Left colon (tissue), 2 donors: ENCODE measurements around the gene TRIM45. TPM values are rescaled to one million over a fixed set of nuclear protein-coding genes. Genes with fewer than 3 reads are reported as not detected.
"Not testable (repeated sequence)": the region's sequence is repeated elsewhere in the genome, so short reads cannot be mapped to it uniquely, and the experiment has no call there.

Experiments used
- ATAC-seq: fragments of 200-7000 bp; cut with Tn5 transposase; one replicate; pipeline ENCODE4 v1.9.1; 2020; ENCODE audit warnings: mild to moderate bottlenecking, moderate library complexity
- DNase-seq, 2 donors: peaks; one replicate each; pipeline ENCODE4 v3.0.0-alpha.2; 2020
- intact Hi-C, 2 donors: fragments of 100-400 bp; cut with DNase I in 1 of 2; cut with micrococcal nuclease in 1 of 2; formaldehyde crosslinking; loops; one replicate each; pipeline versions ENCODE4 v1.11.2 to v1.14.0; 2022; cut with DNase I, micrococcal nuclease
- total RNA-seq, 2 donors: library from RNA; stranded (reverse); fragmentation: NEBNext Ultra II Directional; extraction: Animal tissue kit (Norgen Biotek cat#: 25700); gene quantifications; one replicate each; pipeline ENCODE4 v1.2.1, GENCODE V29; 2021
- donor health status: DM: no; HTN: no; CAD: no.
- donor health status: DM: yes; HTN: yes; CAD: no.

Gene TRIM45
- total RNA-seq, 2 donors from 2014 or later = 1.3 to 1.6 TPM

DNA sequence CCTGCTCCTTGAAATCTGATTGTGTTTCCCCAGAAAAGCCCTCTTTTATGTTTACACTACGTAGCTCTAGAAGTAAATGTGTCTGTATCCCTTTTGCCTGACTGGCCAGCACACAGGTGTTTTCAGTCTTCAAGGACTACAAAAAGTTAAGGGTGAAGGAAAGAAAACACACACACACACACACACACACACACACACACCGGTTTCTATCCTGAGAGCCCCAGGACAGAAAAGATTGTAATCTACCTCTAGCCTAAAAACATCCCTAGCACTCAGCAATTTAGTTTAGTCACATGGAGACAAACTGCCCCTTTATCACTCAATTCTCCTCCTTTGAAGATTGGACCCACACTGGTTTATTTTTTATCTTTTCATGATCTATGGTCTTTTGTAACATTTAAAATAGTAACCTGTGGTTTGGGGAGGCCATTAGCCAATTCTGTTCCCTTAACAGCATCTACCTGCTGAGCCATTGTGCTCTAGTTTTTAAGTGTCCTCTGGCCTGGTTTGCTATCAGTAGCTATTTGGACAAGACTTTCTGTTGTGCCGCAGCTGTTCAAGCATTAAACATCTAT lies 15.8 kb upstream of the TRIM45 start:
- intact Hi-C loops = no loop called here
- ATAC-seq = no peak
- no peak for DNase-seq

DNA sequence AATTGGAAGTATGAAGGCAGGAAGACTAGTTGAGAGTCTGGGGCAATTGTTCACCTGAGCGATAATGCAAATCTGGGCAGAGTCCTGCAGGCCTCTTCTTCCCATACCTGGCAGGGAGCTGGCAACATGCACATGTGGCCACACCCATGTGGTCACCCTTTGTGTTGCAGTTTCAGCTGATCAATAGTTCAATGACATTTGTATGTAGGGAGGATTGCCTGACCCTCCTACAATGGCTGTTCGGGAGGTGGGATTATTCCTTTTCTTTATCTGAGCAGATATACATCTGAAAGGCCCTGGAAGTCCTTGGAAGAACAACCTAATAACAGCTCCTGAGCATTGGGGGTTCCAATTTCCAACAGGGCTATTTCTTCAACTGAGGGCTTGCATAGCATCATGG lies 15.2 kb upstream of the TRIM45 start:
- DNase-seq (no peak), ATAC-seq (no peak)
- intact Hi-C loops = no loop called here

DNA sequence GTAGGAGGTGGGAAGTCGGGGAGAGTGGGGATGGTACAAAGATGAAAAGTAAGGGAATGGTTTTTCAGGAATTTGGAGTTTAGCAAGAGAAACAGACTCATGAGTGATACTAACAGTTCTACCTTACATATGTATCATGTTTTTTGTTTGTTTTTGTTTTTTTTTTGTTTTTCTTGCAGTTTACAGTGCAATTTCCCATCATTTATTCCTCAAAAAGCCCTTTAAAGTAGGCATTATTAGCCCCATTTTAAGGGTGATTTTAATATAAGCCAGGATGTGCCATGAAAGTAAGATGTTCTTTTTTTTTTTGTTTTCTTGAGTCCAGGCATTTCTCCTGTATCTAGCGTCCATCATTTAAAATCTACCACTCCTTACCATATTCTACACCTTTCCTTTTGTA lies 13.8 kb upstream of the TRIM45 start:
- DNase-seq = no peak
- ATAC-seq = no peak
- intact Hi-C loops = no loop called here

- ATAC-seq (no peak), DNase-seq (no peak)
- intact Hi-C loops = no loop called here
Observed at GRCh38 chr1:117130526-117130925, 9.0 kb upstream of the TRIM45 start.

GRCh38 chr1:117128323-117129079 lies 7.0 kb upstream of the TRIM45 start:
- intact Hi-C loops = loop anchor here in 1 of 2 donors (2.0 kb wide), 1 partner anchor 62 kb away; no protein-coding TSS in a partner anchor
- ATAC-seq = no peak
- DNase-seq = no peak

DNA sequence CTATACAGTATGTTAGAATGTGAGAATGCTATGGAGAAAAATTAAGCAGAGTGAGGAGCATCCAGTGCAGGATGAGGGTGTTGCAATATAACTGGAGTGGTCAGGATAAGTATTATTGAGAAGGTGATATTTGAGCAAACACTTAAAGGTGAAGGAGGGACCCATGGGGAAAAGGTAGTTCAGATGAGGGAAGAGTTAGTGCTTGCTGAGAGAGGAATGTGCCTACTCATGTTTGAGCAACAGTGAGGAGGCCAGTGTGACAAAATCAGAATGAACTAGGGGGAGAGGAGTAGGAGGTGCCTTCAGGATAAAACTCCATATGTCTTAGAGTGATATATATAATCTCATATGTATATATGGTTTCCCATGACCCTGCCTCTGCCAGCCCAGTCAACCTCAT lies 6.2 kb upstream of the TRIM45 start:
- no peak for DNase-seq
- no peak for ATAC-seq
- intact Hi-C loops = loop anchor here in 1 of 2 donors (2.0 kb wide), 1 partner anchor 61 kb away; no protein-coding TSS in a partner anchor

DNA sequence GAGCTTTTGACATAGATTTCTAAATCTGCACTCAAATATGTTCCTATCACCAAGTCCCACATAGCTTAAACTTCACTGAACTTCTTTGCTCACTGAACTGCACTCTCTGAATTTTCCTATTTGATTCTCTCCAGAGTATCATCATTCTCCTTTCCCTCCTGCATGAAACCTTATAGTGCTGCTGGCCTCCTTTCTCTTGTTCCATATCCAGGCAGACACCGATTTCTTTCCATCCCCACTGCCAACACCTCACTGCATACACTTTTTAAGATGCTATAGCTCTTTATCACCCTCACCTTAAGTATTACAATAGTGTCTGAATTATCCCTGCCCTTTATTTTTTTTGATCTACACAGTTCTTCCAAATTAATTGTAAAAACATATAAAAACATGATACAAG lies 3.1 kb upstream of the TRIM45 start:
- ATAC-seq = no peak
- intact Hi-C loops = no loop called here
- no peak for DNase-seq

- DNase-seq (no peak), ATAC-seq (no peak)
- intact Hi-C loops = no loop called here
Observed at GRCh38 chr1:117123274-117123673, 1.7 kb upstream of the TRIM45 start.

DNA sequence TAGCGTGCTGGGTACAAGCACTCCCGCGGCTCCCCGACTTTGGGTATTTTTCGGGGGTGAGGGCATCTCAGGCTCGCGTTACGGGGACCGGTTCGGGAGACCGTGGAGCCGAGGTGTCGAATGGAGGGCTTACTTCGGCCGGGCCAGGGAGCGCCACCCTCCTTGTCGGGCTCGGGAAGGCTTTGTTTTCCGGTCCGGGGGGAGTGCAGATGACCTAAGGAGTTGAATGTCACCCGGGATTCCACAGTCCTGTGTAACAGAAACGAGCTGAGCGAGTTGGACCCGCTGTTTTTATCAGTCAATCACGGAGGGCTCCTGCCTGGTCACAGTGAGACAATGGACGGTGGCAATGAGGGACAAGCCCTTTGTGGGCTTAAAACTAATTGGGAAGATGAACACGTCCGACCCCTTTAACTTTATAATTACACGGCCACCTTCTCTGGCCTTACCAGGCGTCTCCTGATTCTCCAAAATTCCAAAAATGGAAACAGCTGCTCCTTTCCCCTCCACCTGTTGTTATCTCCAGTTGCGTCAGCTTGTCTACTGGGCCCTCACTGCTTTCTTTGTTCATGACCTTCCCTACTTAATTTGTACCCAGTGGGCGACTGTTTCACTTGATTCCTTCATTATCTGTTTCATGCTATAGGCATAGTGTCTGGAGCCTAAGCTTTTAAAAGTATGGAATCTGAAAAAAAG lies 929 bp upstream of the TRIM45 start:
- ATAC-seq (no peak), DNase-seq (no peak)
- intact Hi-C loops = no loop called here

DNA sequence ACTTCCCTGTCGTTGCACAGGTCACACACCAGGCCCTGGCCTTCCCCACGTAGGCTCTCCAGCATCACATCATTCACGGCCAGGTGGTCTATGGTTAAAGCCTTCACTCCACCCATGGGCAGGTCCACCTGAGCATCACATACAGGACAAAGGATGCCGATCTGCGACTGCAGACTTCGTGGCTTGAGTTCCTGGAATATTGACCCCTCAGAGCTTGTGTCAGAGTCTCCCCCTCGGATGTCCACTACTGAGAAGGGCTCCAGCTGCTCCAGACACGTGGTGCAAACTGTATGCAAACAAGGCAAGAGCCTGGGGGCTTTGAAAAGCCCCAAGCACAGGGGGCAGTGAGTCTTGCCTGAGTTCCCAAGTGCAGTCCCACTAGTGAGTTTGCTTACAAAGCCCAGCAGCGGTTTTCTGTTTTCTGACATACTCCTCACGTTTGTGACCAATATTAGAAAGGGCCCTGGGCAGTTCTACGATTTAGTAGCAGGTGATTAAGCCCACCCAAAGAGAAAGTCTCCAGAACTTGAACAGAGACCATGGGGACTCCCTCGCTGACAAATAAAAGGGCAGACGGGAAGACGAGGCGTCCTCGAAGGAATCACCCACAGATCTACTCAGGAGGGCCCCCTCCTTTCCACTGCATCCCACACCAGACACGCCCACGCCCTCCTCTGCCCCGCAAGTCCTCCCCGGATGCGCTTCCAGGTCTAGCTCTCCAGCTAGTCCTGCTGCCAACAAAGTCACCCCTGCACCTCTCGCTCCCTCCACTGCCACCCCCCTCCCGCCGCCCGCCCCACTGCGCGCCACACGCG lies 568 bp downstream of the TRIM45 start:
- ATAC-seq (peak; percentile 51), DNase-seq (peak in 1 of 2 donors; percentile 6)
- intact Hi-C loops = no loop called here

GRCh38 chr1:117119144-117119543 lies 2.4 kb downstream of the TRIM45 start:
- intact Hi-C loops, DNase-seq, ATAC-seq: not testable (repeated sequence)

DNA sequence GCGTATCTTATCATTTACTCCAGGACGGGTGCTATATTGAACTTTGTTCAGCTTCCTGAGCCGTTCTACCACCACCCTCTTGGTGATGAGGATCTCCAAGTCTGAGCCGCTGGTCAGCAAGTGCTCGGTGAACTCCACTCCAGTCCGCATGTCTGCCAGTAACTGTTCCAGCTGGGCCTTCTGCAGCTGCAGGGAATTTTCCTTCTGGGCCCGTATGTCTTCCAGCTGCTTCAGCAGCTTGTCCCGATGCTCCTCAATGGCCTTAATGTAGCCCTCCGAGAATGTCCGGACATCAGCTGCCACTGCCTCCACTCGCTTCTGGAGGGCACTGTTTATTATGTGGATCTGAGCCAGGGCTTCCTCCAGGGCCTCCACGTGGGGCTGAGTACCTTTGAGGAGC lies 3.4 kb downstream of the TRIM45 start:
- DNase-seq (no peak), ATAC-seq (no peak)
- intact Hi-C loops = no loop called here

GRCh38 chr1:117117697-117118096 lies 3.9 kb downstream of the TRIM45 start:
- ATAC-seq = no peak

DNA sequence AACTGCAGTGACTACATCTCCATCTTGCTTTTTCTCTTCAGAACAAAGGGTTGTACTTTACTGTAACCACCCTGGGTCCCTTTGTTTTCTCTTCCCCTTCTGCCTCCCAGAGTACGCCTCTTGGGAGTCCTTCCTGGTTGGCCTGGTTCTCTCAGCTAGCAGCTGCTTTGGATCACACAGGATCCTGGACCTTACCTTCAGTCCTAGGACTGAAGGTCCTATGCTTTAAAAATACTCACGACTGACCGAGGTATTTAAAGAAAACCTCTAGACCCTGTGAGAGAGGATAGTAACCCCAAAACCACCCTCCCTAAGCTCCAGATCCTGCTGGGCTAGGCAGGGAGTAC lies 4.8 kb downstream of the TRIM45 start:
- intact Hi-C loops = no loop called here
- ATAC-seq (no peak), DNase-seq (no peak)

More at GRCh38 chr1:117117697-117118096, 3.9 kb downstream of the TRIM45 start:
- DNase-seq = no peak
- intact Hi-C loops = no loop called here

- no peak for DNase-seq
- intact Hi-C loops = no loop called here
- no peak for ATAC-seq
Observed at GRCh38 chr1:117116090-117116783, 5.3 kb downstream of the TRIM45 start.

GRCh38 chr1:117114877-117115276 lies 6.7 kb downstream of the TRIM45 start:
- ATAC-seq (no peak), DNase-seq (no peak)
- intact Hi-C loops = no loop called here

GRCh38 chr1:117113199-117113598 lies 8.3 kb downstream of the TRIM45 start:
- intact Hi-C loops = no loop called here
- DNase-seq (no peak), ATAC-seq (no peak)

DNA sequence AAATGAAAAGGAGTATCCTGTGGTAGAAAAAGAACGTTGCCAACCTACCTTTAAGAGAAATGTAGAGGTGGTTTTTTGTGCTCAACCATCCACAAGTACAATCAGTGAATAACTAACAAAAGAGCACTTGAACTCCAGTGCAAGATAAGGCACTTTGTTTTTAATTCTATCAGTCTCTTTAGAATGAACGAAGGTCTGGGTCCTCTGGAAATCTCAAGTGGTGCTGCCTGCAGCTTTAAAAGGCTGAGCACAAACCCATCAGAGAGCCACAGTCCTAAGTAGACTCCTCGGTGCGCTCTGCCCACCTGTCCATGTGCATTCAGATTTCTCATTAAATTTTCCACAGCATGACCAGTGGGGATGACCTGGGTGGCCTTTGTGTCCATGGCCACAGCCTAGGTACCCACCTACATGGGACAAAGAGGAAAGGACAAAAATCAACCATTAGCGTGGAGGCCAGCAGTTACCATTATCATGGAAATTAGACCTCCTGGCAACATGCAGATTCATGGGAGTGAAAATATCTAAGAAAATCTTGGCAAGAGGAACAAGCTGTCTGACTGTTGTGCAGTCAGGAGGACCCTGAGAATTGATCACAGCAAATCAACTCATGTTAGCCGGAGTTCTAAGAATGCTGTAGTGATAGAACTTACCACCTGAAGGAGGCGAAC lies 9.4 kb downstream of the TRIM45 start:
- DNase-seq (no peak), ATAC-seq (no peak)
- intact Hi-C loops = no loop called here
